Fibroblast of skin of abdomen (primary cell): ENCODE measurements around the gene BANF2.

Source experiments
- DNase-seq: peaks from one replicate; pipeline ENCODE4 v3.0.0-alpha.2; 2013

Gene BANF2

GRCh38 chr20:17664025-17664633 lies 35.6 kb upstream of the BANF2 start:
- no peak for DNase-seq

GRCh38 chr20:17665756-17666155 lies 34.0 kb upstream of the BANF2 start:
- DNase-seq, result no peak

GRCh38 chr20:17666481-17666880 lies 33.3 kb upstream of the BANF2 start:
- no peak for DNase-seq

- no peak for DNase-seq
Observed at GRCh38 chr20:17667445-17667844, 32.3 kb upstream of the BANF2 start.

GRCh38 chr20:17668432-17668831 lies 31.3 kb upstream of the BANF2 start:
- DNase-seq, result no peak

GRCh38 chr20:17669306-17669931 lies 30.3 kb upstream of the BANF2 start:
- DNase-seq, result no peak

GRCh38 chr20:17671011-17671410 lies 28.8 kb upstream of the BANF2 start:
- DNase-seq, result no peak

- no peak for DNase-seq
Observed at GRCh38 chr20:17671565-17671964, 28.2 kb upstream of the BANF2 start.

GRCh38 chr20:17673084-17673483 lies 26.7 kb upstream of the BANF2 start:
- no peak for DNase-seq

GRCh38 chr20:17674722-17675518 lies 24.8 kb upstream of the BANF2 start:
- no peak for DNase-seq

GRCh38 chr20:17675519-17676377 lies 24.0 kb upstream of the BANF2 start:
- no peak for DNase-seq

- no peak for DNase-seq
Observed at GRCh38 chr20:17676378-17676759, 23.4 kb upstream of the BANF2 start.

- DNase-seq, result no peak
Observed at GRCh38 chr20:17676942-17677341, 22.8 kb upstream of the BANF2 start.

GRCh38 chr20:17678295-17678694 lies 21.5 kb upstream of the BANF2 start:
- no peak for DNase-seq

GRCh38 chr20:17678886-17679285 lies 20.9 kb upstream of the BANF2 start:
- no peak for DNase-seq

GRCh38 chr20:17679941-17680835 lies 19.6 kb upstream of the BANF2 start:
- DNase-seq, result peak; percentile 40

- peak; percentile 70 for DNase-seq
Observed at GRCh38 chr20:17680836-17681725, 18.7 kb upstream of the BANF2 start.

- no peak for DNase-seq
Observed at GRCh38 chr20:17681726-17682102, 18.1 kb upstream of the BANF2 start.

- peak; percentile 99 for DNase-seq
Observed at GRCh38 chr20:17682103-17682888, 17.5 kb upstream of the BANF2 start, which contains the start of gene RRBP1. TSS of gene RRBP1 (minus strand) at chr20:17682242. CDS start at chr20:17660507, 21,735 bp downstream.

- DNase-seq, result no peak
Observed at GRCh38 chr20:17682889-17683198, 16.9 kb upstream of the BANF2 start.
